ENCODE measurements around the gene KCTD21.

The KCTD21 gene

GRCh38 chr11:78219493-78220217, 31.2 kb upstream of the KCTD21 start:
- TF ChIP-seq GLIS3 (CRISPR knock-in tag; IDR thresholded peaks at IDR 0.05) = no peak
- no peak for TF ChIP-seq TOX (CRISPR knock-in tag; IDR thresholded peaks at IDR 0.05; ENCODE audit: borderline replicate concordance)
- no peak for TF ChIP-seq BACH2 (CRISPR knock-in tag; IDR thresholded peaks at IDR 0.05; ENCODE audit: borderline replicate concordance)
- no peak for TF ChIP-seq ZC3H10 (CRISPR knock-in tag; IDR thresholded peaks at IDR 0.05)
- no peak for TF ChIP-seq ZNF8 (CRISPR knock-in tag; IDR thresholded peaks at IDR 0.05)
- no peak for TF ChIP-seq RARB (CRISPR knock-in tag; IDR thresholded peaks at IDR 0.05)
- TF ChIP-seq ARNTL (CRISPR knock-in tag; IDR thresholded peaks at IDR 0.05; ENCODE audit: borderline replicate concordance, low read depth) = no peak
- no peak for TF ChIP-seq OSR1 (CRISPR knock-in tag; IDR thresholded peaks at IDR 0.05)
- no peak for TF ChIP-seq TCF4 (CRISPR knock-in tag; IDR thresholded peaks at IDR 0.05; ENCODE audit: borderline replicate concordance)
- ATAC-seq = no peak

DNA sequence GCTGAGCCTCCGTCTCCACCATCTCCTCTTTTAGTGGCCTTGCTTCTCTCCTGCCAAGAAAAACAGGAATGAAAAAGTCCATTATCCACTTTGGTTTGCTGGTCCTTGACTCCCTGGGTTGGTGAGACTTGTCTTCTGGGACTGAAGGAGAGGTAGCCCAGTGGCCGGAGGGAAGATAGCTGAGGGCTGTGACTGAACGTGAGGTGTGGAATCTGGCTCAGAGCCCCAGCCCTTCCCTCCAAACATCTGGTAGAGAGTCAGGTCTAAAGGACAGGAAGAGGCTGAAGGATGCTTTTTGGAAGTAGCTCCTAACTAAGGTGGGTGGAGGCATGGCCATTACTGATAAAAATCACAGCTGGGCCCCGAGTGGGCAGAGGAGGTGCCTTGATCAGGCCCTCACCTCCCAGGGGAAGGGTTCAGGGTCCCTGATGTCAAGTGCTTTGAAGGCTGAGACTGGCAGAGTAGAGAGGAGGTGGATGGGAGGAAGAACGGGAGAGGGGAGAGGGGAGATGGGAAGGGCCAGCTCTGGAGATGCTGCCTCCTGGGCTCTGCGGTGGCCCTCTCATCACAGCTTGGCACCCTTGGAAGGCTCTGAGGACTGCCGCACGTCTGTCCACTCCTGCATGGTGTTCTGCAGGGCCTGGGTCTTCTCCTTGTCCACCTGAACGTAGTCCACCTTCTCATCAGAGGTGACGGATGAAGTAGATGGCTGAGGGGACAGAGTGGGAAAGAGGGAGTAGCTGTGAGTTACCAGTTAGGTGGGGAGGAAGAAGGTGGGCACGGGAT, 30.5 kb upstream of the KCTD21 start:
- TF ChIP-seq ZNF8 (CRISPR knock-in tag; IDR thresholded peaks at IDR 0.05) = no peak
- no peak for TF ChIP-seq TSHZ2 (CRISPR knock-in tag; IDR thresholded peaks at IDR 0.05)
- TF ChIP-seq ISL1 (CRISPR knock-in tag; IDR thresholded peaks at IDR 0.05) = no peak
- TF ChIP-seq ZFP30 (CRISPR knock-in tag; IDR thresholded peaks at IDR 0.05) = no peak
- no peak for TF ChIP-seq ZNF565 (CRISPR knock-in tag; conservative IDR thresholded peaks at IDR 0.05; ENCODE audit: low read depth)
- TF ChIP-seq ZC3H10 (CRISPR knock-in tag; IDR thresholded peaks at IDR 0.05) = no peak
- TF ChIP-seq CREB5 (CRISPR knock-in tag; IDR thresholded peaks at IDR 0.05; ENCODE audit: low read depth) = no peak
- TF ChIP-seq ARNTL (CRISPR knock-in tag; IDR thresholded peaks at IDR 0.05; ENCODE audit: borderline replicate concordance, low read depth) = no peak
- no peak for TF ChIP-seq TOX (CRISPR knock-in tag; IDR thresholded peaks at IDR 0.05; ENCODE audit: borderline replicate concordance)
- TF ChIP-seq, protein P1, sequence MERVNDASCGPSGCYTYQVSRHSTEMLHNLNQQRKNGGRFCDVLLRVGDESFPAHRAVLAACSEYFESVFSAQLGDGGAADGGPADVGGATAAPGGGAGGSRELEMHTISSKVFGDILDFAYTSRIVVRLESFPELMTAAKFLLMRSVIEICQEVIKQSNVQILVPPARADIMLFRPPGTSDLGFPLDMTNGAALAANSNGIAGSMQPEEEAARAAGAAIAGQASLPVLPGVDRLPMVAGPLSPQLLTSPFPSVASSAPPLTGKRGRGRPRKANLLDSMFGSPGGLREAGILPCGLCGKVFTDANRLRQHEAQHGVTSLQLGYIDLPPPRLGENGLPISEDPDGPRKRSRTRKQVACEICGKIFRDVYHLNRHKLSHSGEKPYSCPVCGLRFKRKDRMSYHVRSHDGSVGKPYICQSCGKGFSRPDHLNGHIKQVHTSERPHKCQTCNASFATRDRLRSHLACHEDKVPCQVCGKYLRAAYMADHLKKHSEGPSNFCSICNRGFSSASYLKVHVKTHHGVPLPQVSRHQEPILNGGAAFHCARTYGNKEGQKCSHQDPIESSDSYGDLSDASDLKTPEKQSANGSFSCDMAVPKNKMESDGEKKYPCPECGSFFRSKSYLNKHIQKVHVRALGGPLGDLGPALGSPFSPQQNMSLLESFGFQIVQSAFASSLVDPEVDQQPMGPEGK (CRISPR knock-in tag; IDR thresholded peaks at IDR 0.05; ENCODE audit: borderline replicate concordance) = no peak
- TF ChIP-seq ZFP3 (CRISPR knock-in tag; IDR thresholded peaks at IDR 0.05) = no peak
- TF ChIP-seq OSR1 (CRISPR knock-in tag; IDR thresholded peaks at IDR 0.05) = no peak
- TF ChIP-seq PPARA (CRISPR knock-in tag; IDR thresholded peaks at IDR 0.05; ENCODE audit: borderline replicate concordance) = no peak
- TF ChIP-seq, protein P2, sequence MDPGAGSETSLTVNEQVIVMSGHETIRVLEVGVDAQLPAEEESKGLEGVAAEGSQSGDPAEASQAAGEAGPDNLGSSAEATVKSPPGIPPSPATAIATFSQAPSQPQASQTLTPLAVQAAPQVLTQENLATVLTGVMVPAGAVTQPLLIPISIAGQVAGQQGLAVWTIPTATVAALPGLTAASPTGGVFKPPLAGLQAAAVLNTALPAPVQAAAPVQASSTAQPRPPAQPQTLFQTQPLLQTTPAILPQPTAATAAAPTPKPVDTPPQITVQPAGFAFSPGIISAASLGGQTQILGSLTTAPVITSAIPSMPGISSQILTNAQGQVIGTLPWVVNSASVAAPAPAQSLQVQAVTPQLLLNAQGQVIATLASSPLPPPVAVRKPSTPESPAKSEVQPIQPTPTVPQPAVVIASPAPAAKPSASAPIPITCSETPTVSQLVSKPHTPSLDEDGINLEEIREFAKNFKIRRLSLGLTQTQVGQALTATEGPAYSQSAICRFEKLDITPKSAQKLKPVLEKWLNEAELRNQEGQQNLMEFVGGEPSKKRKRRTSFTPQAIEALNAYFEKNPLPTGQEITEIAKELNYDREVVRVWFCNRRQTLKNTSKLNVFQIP (CRISPR knock-in tag; IDR thresholded peaks at IDR 0.05; ENCODE audit: borderline replicate concordance, low read depth) = no peak
- ATAC-seq = no peak

- ATAC-seq = no peak
- TF ChIP-seq TCF4 (CRISPR knock-in tag; IDR thresholded peaks at IDR 0.05; ENCODE audit: borderline replicate concordance) (no peak), ZNF70 (CRISPR knock-in tag; IDR thresholded peaks at IDR 0.05) (no peak), GLIS3 (CRISPR knock-in tag; IDR thresholded peaks at IDR 0.05) (no peak), RARB (CRISPR knock-in tag; IDR thresholded peaks at IDR 0.05) (no peak), OSR1 (CRISPR knock-in tag; IDR thresholded peaks at IDR 0.05) (no peak), SNAI2 (CRISPR knock-in tag; IDR thresholded peaks at IDR 0.05) (no peak), PPARA (CRISPR knock-in tag; IDR thresholded peaks at IDR 0.05; ENCODE audit: borderline replicate concordance) (no peak)
These were observed 29.5 kb upstream of the KCTD21 start for GRCh38 chr11:78217650-78218541.

All from SK-N-SH treated with all-trans-retinoic acid at 6 μM for 48 hours (cell line).